IMR-90 (cell line): ENCODE measurements around the gene NDUFS2. TPM values are rescaled to one million over a fixed set of nuclear protein-coding genes. Genes with fewer than 3 reads are reported as not detected.

ENCODE experiments used
- ATAC-seq: fragments of 200-7000 bp; cut with Tn5 transposase; 2 replicates; pipeline ENCODE4 v1.9.1; 2020; ENCODE audit warnings: low read depth, mild to moderate bottlenecking, moderate library complexity
- BruUV-seq: library from RNA; stranded (reverse); fragments of 400-500 nt; replicated peaks from 2 replicates; lab custom pipeline; 2021; lab: Mats Ljungman, UMichigan
- CTCF ChIA-PET: fragments of 300-600 bp; formaldehyde crosslinking; extraction: SDS; loops from one replicate; lab custom pipeline; 2021; ENCODE audit warnings: antibody characterized with exemption; lab: Yijun Ruan, JAX
- POLR2A ChIA-PET: fragments of 300-600 bp; sonication (Branson Sonifier 250); formaldehyde crosslinking; loops from one replicate; lab custom pipeline; 2022; ENCODE audit warnings: antibody characterized with exemption; ENCODE audit not compliant: unreplicated experiment; lab: Charles Lee
- DNase-seq: peaks from one replicate; pipeline ENCODE4 v3.0.0; 2013
- H2AFZ ChIP-seq: replicated peaks from 2 replicates; pipeline ENCODE3; 2013; ENCODE audit warnings: low read length, mild to moderate bottlenecking; ENCODE audit not compliant: poor library complexity
- H2AK5ac ChIP-seq: 2 replicates; pipeline ENCODE4 v1.6.1; 2013; ENCODE audit warnings: low read depth, low read length, inconsistent platforms
- H2AK9ac ChIP-seq: replicated peaks from 2 replicates; pipeline ENCODE3; 2013; ENCODE audit warnings: mild to moderate bottlenecking, low read depth, low read length, moderate library complexity; ENCODE audit not compliant: poor library complexity
- H2BK120ac ChIP-seq: 2 replicates; pipeline ENCODE4 v1.6.1; 2013; ENCODE audit warnings: low read depth, low read length, inconsistent platforms
- H2BK15ac ChIP-seq: 3 replicates; pipeline ENCODE4 v1.6.1; 2013; ENCODE audit warnings: low read depth, low read length, inconsistent platforms
- H2BK20ac ChIP-seq: 2 replicates; pipeline ENCODE4 v1.6.1; 2013; ENCODE audit warnings: low read depth, mild to moderate bottlenecking, inconsistent platforms, low read length, moderate library complexity
- H2BK5ac ChIP-seq: 2 replicates; pipeline ENCODE4 v1.6.1; 2013; ENCODE audit warnings: mild to moderate bottlenecking, low read depth, low read length, inconsistent platforms; ENCODE audit not compliant: poor library complexity, severe bottlenecking
- H3K14ac ChIP-seq: replicated peaks from 2 replicates; pipeline ENCODE4 v1.6.1; 2013; ENCODE audit warnings: low read depth, low read length, inconsistent platforms
- H3K18ac ChIP-seq: 2 replicates; pipeline ENCODE4 v1.6.1; 2013; ENCODE audit warnings: low read depth, low read length, control low read depth
- H3K23ac ChIP-seq: 2 replicates; pipeline ENCODE4 v1.6.1; 2013; ENCODE audit warnings: low read depth, low read length, inconsistent platforms
- H3K27ac ChIP-seq: 2 replicates; pipeline ENCODE4 v1.5.1; 2013; ENCODE audit warnings: mild to moderate bottlenecking, control low read depth, low read length; ENCODE audit not compliant: insufficient read depth
- H3K27me3 ChIP-seq: 2 replicates; pipeline ENCODE4 v1.6.1; 2013; ENCODE audit warnings: low read length; ENCODE audit not compliant: control insufficient read depth, insufficient read depth
- H3K36me3 ChIP-seq: 2 replicates; pipeline ENCODE4 v1.6.1; 2013; ENCODE audit warnings: low read length, mixed read lengths; ENCODE audit not compliant: control insufficient read depth, insufficient read depth
- H3K4ac ChIP-seq: 2 replicates; pipeline ENCODE4 v1.6.1; 2013; ENCODE audit warnings: low read depth, low read length, inconsistent platforms
- H3K4me1 ChIP-seq: 2 replicates; pipeline ENCODE4 v1.6.1; 2013; ENCODE audit warnings: low read length, mixed read lengths; ENCODE audit not compliant: control insufficient read depth, insufficient read depth
- H3K4me2 ChIP-seq: 2 replicates; pipeline ENCODE4 v1.6.1; 2013; ENCODE audit warnings: low read depth, mild to moderate bottlenecking, control low read depth, low read length, moderate library complexity
- H3K4me3 ChIP-seq: 2 replicates; pipeline ENCODE4 v1.5.1; 2013; ENCODE audit warnings: low read depth, mild to moderate bottlenecking, control low read depth, low read length, moderate library complexity; ENCODE audit not compliant: insufficient read depth
- H3K56ac ChIP-seq: 2 replicates; pipeline ENCODE4 v1.6.1; 2013; ENCODE audit warnings: low read length, inconsistent platforms; ENCODE audit not compliant: insufficient read depth; ENCODE audit errors: extremely low read depth
- H3K79me1 ChIP-seq, 2 experiments: 2 replicates each; pipeline ENCODE4 v1.6.1; 2013; ENCODE audit warnings: low read length in 2 of 2, inconsistent platforms in 1 of 2, low read depth in 1 of 2
- H3K9ac ChIP-seq: 2 replicates; pipeline ENCODE4 v1.6.1; 2013; ENCODE audit warnings: low read depth, low read length, control low read depth
- H3K9me1 ChIP-seq: 2 replicates; pipeline ENCODE4 v1.6.1; 2013; ENCODE audit warnings: low read length, inconsistent platforms; ENCODE audit not compliant: insufficient read depth
- H3K9me3 ChIP-seq: 2 replicates; pipeline ENCODE4 v1.6.1; 2013; ENCODE audit warnings: low read length; ENCODE audit not compliant: control insufficient read depth, insufficient read depth
- H4K20me1 ChIP-seq: 2 replicates; pipeline ENCODE4 v1.6.1; 2013; ENCODE audit warnings: low read length, inconsistent platforms; ENCODE audit not compliant: insufficient read depth
- H4K5ac ChIP-seq: 2 replicates; pipeline ENCODE4 v1.6.1; 2013; ENCODE audit warnings: mild to moderate bottlenecking, low read depth, low read length, control low read depth
- H4K8ac ChIP-seq, 2 experiments: 2 replicates each; pipeline ENCODE4 v1.6.1; 2013; ENCODE audit warnings: low read depth in 2 of 2, low read length in 2 of 2, control low read depth in 1 of 2, inconsistent platforms in 1 of 2
- H4K91ac ChIP-seq: 2 replicates; pipeline ENCODE4 v1.6.1; 2013; ENCODE audit warnings: low read depth, low read length, inconsistent platforms; ENCODE audit not compliant: insufficient read depth
- CEBPB ChIP-seq: IDR thresholded peaks from 2 replicates; pipeline ENCODE4 v1.6.1; 2012; ENCODE audit warnings: low read depth, low read length, improper control_type of control experiment
- CTCF ChIP-seq: conservative IDR thresholded peaks from 2 replicates; pipeline ENCODE4 v1.5.1; 2012; ENCODE audit warnings: mild to moderate bottlenecking, low read depth, low read length, improper control_type of control experiment
- ELK1 ChIP-seq: fragments of 150-350 bp; IDR thresholded peaks from 2 replicates; pipeline ENCODE4 v1.6.1; 2016; ENCODE audit warnings: low read depth, mild to moderate bottlenecking, low read length, moderate library complexity, borderline replicate concordance
- FOS ChIP-seq: fragments of 150-350 bp; IDR thresholded peaks from 2 replicates; pipeline ENCODE4 v1.6.1; 2016; ENCODE audit warnings: low read depth, low read length
- MAFK ChIP-seq: IDR thresholded peaks from 2 replicates; pipeline ENCODE4 v1.6.1; 2012; ENCODE audit warnings: low read depth, low read length, improper control_type of control experiment
- MAZ ChIP-seq: IDR thresholded peaks from 2 replicates; pipeline ENCODE4 v1.6.1; 2012; ENCODE audit warnings: low read depth, mild to moderate bottlenecking, low read length, improper control_type of control experiment, moderate library complexity, borderline replicate concordance
- MXI1 ChIP-seq: IDR thresholded peaks from 2 replicates; pipeline ENCODE4 v1.6.1; 2012; ENCODE audit warnings: low read depth, mild to moderate bottlenecking, low read length, moderate library complexity, borderline replicate concordance
- NFE2L2 ChIP-seq: fragments of 150-350 bp; IDR thresholded peaks from 2 replicates; pipeline ENCODE4 v1.6.1; 2016; ENCODE audit warnings: low read depth, mild to moderate bottlenecking, low read length
- POLR2A ChIP-seq: IDR thresholded peaks from 2 replicates; pipeline ENCODE4 v1.6.1; 2012; ENCODE audit warnings: mild to moderate bottlenecking, low read depth, low read length
- RAD21 ChIP-seq: IDR thresholded peaks from 2 replicates; pipeline ENCODE4 v1.6.1; 2012; ENCODE audit warnings: low read length, improper control_type of control experiment
- RCOR1 ChIP-seq: IDR thresholded peaks from 2 replicates; pipeline ENCODE4 v1.6.1; 2012; ENCODE audit warnings: mild to moderate bottlenecking, low read length, improper control_type of control experiment; ENCODE audit not compliant: insufficient replicate concordance
- RFX5 ChIP-seq: IDR thresholded peaks from 2 replicates; pipeline ENCODE4 v1.8.0; 2012; ENCODE audit warnings: low read depth, mild to moderate bottlenecking, low read length, moderate library complexity
- SMC3 ChIP-seq: fragments of 150-350 bp; IDR thresholded peaks from 2 replicates; pipeline ENCODE4 v1.6.1; 2016; ENCODE audit warnings: low read depth, mild to moderate bottlenecking, antibody characterized with exemption, low read length, moderate library complexity
- USF2 ChIP-seq: fragments of 150-350 bp; IDR thresholded peaks from 2 replicates; pipeline ENCODE4 v1.6.1; 2017; ENCODE audit warnings: mild to moderate bottlenecking, antibody characterized with exemption, low read length, low read depth
- whole genome bisulfite sequencing, 2 experiments: methylation state at CpG; one replicate each; pipeline versions ENCODE4 v1.1.5 to v1.1.7; 2013; ENCODE audit warnings: missing lambda C conversion rate in 2 of 2; ENCODE audit not compliant: insufficient read length in 1 of 2; ENCODE audit errors: extremely low coverage in 2 of 2; 5-methylcytosine and 5-hydroxymethylcytosine counted together
- dilution Hi-C: fragments of 300-500 bp; cut with HindIII; formaldehyde crosslinking; loops from one replicate; pipeline ENCODE4 v1.14.3; 2018; ENCODE audit warnings: low sequenced_read_pairs; ENCODE audit not compliant: unreplicated experiment
- in situ Hi-C: fragments of 300-500 bp; cut with MboI; formaldehyde crosslinking; loops from 3 replicates; pipeline ENCODE4 v1.14.3; 2019; ENCODE audit warnings: low sequenced_read_pairs, inconsistent platforms, mixed read lengths
- intact Hi-C: fragments of 100-400 bp; cut with micrococcal nuclease; formaldehyde crosslinking; loops from 2 replicates; pipeline ENCODE4 v1.10.0; 2022
- polyA plus RNA-seq, 3 experiments: library from polyadenylated mRNA; depleted of rRNA; stranded (reverse); fragments of >200 nt; gene quantifications; 2 replicates each; pipeline ENCODE4 v1.2.3, GENCODE V29; 2012; ENCODE audit warnings: low replicate concordance in 1 of 3
- total RNA-seq: library from RNA; depleted of rRNA; stranded (reverse); fragments of >200 nt; gene quantifications from 2 replicates; pipeline ENCODE4 v1.2.3, GENCODE V29; 2012

The NDUFS2 gene
- total and polyA plus RNA-seq, 2 of the 4 experiments (the other 2 are of a cell fraction): 85.5 to 101 TPM

- Histone ChIP-seq H3K9me1 (peaks cover 11% of the 10 kb centered on the region), H3K9ac (no peak overlapping the region), H3K36me3 (peaks cover 46% of the 10 kb centered on the region), H4K20me1 (peaks cover 13% of the 10 kb centered on the region; the same call in 1 of the 2 replicates), H3K56ac (no peak overlapping the region), H3K18ac (no peak overlapping the region; the same call in 1 of the 2 replicates), H3K4ac (peak overlapping the region; percentile 71; the same call in 1 of the 2 replicates), H3K27ac (peak overlapping the region; percentile 74; the same call in 1 of the 2 replicates), H2BK20ac (peak overlapping the region; percentile 23; the same call in 1 of the 2 replicates), H3K9me3 (no peaks in the 10 kb centered on the region), H3K4me2 (peak overlapping the region; percentile 49), H2AFZ (no peak overlapping the region), H2BK5ac (peak overlapping the region; percentile 49), H4K91ac (peak overlapping the region; percentile 61; the same call in 1 of the 2 replicates), H2BK15ac (no peak overlapping the region; the same call in 2 of the 3 replicates), H3K14ac (0 out of 2 replicates have a peak overlapping the region, but pooled peaks have one; percentile 37), H2AK9ac (no peak overlapping the region), H2AK5ac (0 out of 2 replicates have a peak overlapping the region, but pooled peaks have one; percentile 35), H4K5ac (no peak overlapping the region), H3K23ac (0 out of 2 replicates have a peak overlapping the region, but pooled peaks have one; percentile 45), H4K8ac (peak overlapping the region in 1 of 2 experiments; percentile 58; a peak in 1 of 4 replicates), H3K4me3 (no peak overlapping the region), H3K27me3 (no peaks in the 10 kb centered on the region), H3K4me1 (peaks cover 17% of the 10 kb centered on the region), H2BK120ac (no peak overlapping the region), H3K79me1 (peaks cover 14 to 43% of the 10 kb centered on the region in 2 experiments)
- in situ Hi-C loops (no loop called here), dilution Hi-C loops (no loop called here), intact Hi-C loops (no loop called here)
- ChIA-PET CTCF (no interaction called here), POLR2A (no interaction called here)
- DNase-seq (peak; percentile 97), ATAC-seq (peak; percentile 52)
- no TSS peak for BruUV-seq
- no CpG with 5 or more reads among the region's 4 CpGs for WGBS, 2 experiments
- TF ChIP-seq MAFK: no peak
- no peak for TF ChIP-seq RFX5
- no peak for TF ChIP-seq RAD21
- no peak for TF ChIP-seq NFE2L2
- TF ChIP-seq CTCF: no peak
- peak; percentile 59 for TF ChIP-seq RCOR1
- TF ChIP-seq FOS: 0 out of 2 replicates have a peak, but pooled peaks have one; percentile 10
- TF ChIP-seq MXI1: peak; percentile 99
- TF ChIP-seq ELK1: no peak
- no peak for TF ChIP-seq SMC3
- peak; percentile 83 for TF ChIP-seq CEBPB
- TF ChIP-seq POLR2A: no peak
- TF ChIP-seq MAZ: no peak
- 0 out of 2 replicates have a peak, but pooled peaks have one; percentile 8 for TF ChIP-seq USF2
Observed at GRCh38 chr1:161172776-161173376, 29.3 kb upstream of the NDUFS2 start.
